Measurements from ENCODE around the gene NHSL2.

DNA sequence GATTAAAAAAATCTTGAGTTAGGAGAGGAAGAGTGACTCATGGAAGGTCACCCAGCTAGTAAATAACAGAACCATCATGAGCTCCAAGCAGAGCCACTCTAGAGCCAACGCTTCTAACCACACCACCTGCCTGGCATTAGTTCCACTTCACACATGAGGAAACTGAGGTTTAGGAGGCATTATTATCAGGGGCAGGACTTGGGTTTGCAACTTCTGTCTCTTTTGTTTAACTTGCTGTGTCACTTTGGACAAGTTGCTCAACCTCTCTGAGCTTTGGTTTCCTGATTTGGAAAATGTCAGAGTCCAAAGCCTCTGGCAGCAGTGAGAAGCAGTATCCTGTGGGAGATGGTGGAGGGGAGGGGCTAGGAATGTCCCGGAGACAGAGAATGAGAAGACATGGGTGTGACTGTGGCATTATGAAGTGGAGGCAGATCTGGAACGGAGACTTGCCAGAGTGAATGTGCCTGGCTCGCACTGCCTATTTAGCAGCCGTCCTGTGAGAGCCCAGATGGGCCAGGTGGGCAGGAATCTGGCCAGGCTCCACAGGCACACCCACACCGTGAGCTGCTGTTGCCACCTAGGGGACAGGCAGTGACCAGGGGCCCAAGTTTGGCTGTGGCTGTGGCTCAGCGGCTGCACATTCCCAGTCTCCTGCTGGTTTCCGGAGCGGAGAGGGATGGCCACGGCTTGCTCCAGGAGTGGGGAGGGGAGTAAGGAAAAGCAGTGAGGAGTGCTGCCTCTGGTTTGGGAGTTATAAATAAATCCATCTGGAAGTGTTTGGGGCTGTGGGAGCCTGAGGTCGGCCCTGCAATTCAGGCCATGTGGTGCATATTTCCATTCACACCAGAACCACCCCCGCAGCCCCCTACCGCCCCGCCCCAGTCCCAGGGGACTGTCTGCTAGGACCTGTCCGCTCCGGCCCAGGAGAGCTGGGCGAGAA lies 93.4 kb downstream of the NHSL2 start:
- TF ChIP-seq, protein P1, sequence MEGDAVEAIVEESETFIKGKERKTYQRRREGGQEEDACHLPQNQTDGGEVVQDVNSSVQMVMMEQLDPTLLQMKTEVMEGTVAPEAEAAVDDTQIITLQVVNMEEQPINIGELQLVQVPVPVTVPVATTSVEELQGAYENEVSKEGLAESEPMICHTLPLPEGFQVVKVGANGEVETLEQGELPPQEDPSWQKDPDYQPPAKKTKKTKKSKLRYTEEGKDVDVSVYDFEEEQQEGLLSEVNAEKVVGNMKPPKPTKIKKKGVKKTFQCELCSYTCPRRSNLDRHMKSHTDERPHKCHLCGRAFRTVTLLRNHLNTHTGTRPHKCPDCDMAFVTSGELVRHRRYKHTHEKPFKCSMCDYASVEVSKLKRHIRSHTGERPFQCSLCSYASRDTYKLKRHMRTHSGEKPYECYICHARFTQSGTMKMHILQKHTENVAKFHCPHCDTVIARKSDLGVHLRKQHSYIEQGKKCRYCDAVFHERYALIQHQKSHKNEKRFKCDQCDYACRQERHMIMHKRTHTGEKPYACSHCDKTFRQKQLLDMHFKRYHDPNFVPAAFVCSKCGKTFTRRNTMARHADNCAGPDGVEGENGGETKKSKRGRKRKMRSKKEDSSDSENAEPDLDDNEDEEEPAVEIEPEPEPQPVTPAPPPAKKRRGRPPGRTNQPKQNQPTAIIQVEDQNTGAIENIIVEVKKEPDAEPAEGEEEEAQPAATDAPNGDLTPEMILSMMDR (conservative IDR thresholded peaks at IDR 0.05; ENCODE audit: low read depth, low read length): peak; percentile 48
- TF ChIP-seq EZH2 (IDR thresholded peaks at IDR 0.05; ENCODE audit: low read length, unreplicated experiment) (no peak), EZH2phosphoT487 (IDR thresholded peaks at IDR 0.05; ENCODE audit: borderline replicate concordance, low read length) (no peak)
